Panc1 (cell line): ENCODE measurements around the gene GTF2F1. TPM values are rescaled to one million over a fixed set of nuclear protein-coding genes. Genes with fewer than 3 reads are reported as not detected.

Experiments used
- ATAC-seq: fragments of 200-7000 bp; cut with Tn5 transposase; 2 replicates; pipeline ENCODE4 v1.9.1; 2020; ENCODE audit warnings: mild to moderate bottlenecking, moderate library complexity
- BruUV-seq: library from RNA; stranded (reverse); fragments of 400-500 nt; replicated peaks from 2 replicates; lab custom pipeline; 2021; lab: Mats Ljungman, UMichigan
- CTCF ChIA-PET: fragments of 300-600 bp; sonication (Branson Sonifier 250); formaldehyde crosslinking; loops from one replicate; lab custom pipeline; 2022; ENCODE audit warnings: antibody characterized with exemption; lab: Charles Lee
- POLR2A ChIA-PET: fragments of 300-600 bp; sonication (Branson Sonifier 250); formaldehyde crosslinking; loops from one replicate; lab custom pipeline; 2022; ENCODE audit warnings: antibody characterized with exemption; lab: Charles Lee
- DNase-seq: peaks from one replicate; pipeline ENCODE4 v3.0.0-alpha.2; 2010; ENCODE audit warnings: low read depth, low spot score
- H3K27ac ChIP-seq: 2 replicates; pipeline ENCODE4 v1.5.1; 2011; ENCODE audit warnings: mild to moderate bottlenecking, low read length, inconsistent platforms
- H3K27me3 ChIP-seq: fragments of 200-500 bp; sonication (Bioruptor generic); 2 replicates; pipeline ENCODE4 v1.6.0; 2014; ENCODE audit warnings: low read length, inconsistent platforms; ENCODE audit not compliant: control insufficient read depth, insufficient read depth
- H3K36me3 ChIP-seq: fragments of 200-500 bp; sonication (Bioruptor generic); 2 replicates; pipeline ENCODE4 v1.5.1; 2014; ENCODE audit warnings: inconsistent platforms, mild to moderate bottlenecking, low read length, moderate library complexity; ENCODE audit not compliant: control insufficient read depth, insufficient read depth
- H3K4me1 ChIP-seq: 2 replicates; pipeline ENCODE4 v1.5.1; 2011; ENCODE audit warnings: inconsistent platforms, mild to moderate bottlenecking, low read length, moderate library complexity; ENCODE audit not compliant: control insufficient read depth, insufficient read depth
- H3K4me3 ChIP-seq, 2 experiments: 2 replicates each; pipeline ENCODE4 v1.5.1; 2011 to 2012; ENCODE audit warnings: low read depth in 2 of 2, low read length in 2 of 2, mild to moderate bottlenecking in 2 of 2, inconsistent platforms in 1 of 2, moderate library complexity in 1 of 2
- H3K9me3 ChIP-seq: fragments of 200-500 bp; sonication (Bioruptor generic); 2 replicates; pipeline ENCODE4 v1.5.1; 2014; ENCODE audit warnings: low read depth, mild to moderate bottlenecking, inconsistent platforms, low read length, moderate library complexity; ENCODE audit not compliant: control insufficient read depth, insufficient read depth
- POLR2AphosphoS5 ChIP-seq: IDR thresholded peaks from 2 replicates; pipeline ENCODE4 v1.6.1; 2012; ENCODE audit warnings: mild to moderate bottlenecking, low read depth, low read length, moderate library complexity
- REST ChIP-seq, 2 experiments: IDR thresholded peaks; 2 replicates each; pipeline ENCODE4 v1.6.1; 2011 to 2012; ENCODE audit warnings: low read depth in 2 of 2, control low read depth in 1 of 2, low read length in 1 of 2, mild to moderate bottlenecking in 1 of 2, moderate library complexity in 1 of 2; ENCODE audit not compliant: insufficient read depth in 1 of 2
- SIN3A ChIP-seq: IDR thresholded peaks from 2 replicates; pipeline ENCODE4 v1.6.1; 2012; ENCODE audit warnings: low read depth, mild to moderate bottlenecking, low read length, moderate library complexity, borderline replicate concordance; ENCODE audit not compliant: insufficient read depth
- TCF7L2 ChIP-seq: IDR thresholded peaks from 2 replicates; pipeline ENCODE4 v1.6.1; 2011; ENCODE audit warnings: mild to moderate bottlenecking, low read depth, low read length, inconsistent platforms
- in situ Hi-C: cut with HindIII; loops from 2 replicates; pipeline ENCODE4 v1.10.0; 2016; ENCODE audit warnings: low sequenced_read_pairs, low pct_unique_long_range_greater_than_20kb
- intact Hi-C: fragments of 100-400 bp; cut with micrococcal nuclease; formaldehyde crosslinking; loops from one replicate; pipeline ENCODE4 v1.10.0; 2022; ENCODE audit not compliant: unreplicated experiment
- total RNA-seq: library from RNA; stranded (reverse); gene quantifications from one replicate; pipeline ENCODE4 v1.2.1, GENCODE V29; 2021; ENCODE audit not compliant: unreplicated experiment
- TF ChIP-seq, protein P1 (sequence below): fragments of 450-650 bp; IDR thresholded peaks from 2 replicates; pipeline ENCODE4 v1.5.1; 2017; ENCODE audit warnings: mild to moderate bottlenecking

GTF2F1 gene
- total RNA-seq, 1 experiment from 2014 or later, result 61.1 TPM

GRCh38 chr19:6379744-6380143, 13.2 kb downstream of the GTF2F1 start:
- TF ChIP-seq REST (IDR thresholded peaks at IDR 0.05; ENCODE audit: insufficient read depth in 1 of 2, low read depth in 2 of 2, low read length in 1 of 2) (no peak), POLR2AphosphoS5 (no peak), TCF7L2 (no peak)
- intact Hi-C loops, result no loop called here
- Histone ChIP-seq H3K4me3 (no peak overlapping the region), H3K27me3 (no peaks in the 10 kb centered on the region), H3K36me3 (no peaks in the 10 kb centered on the region), H3K27ac (no peak overlapping the region), H3K9me3 (no peaks in the 10 kb centered on the region), H3K4me1 (peaks cover 2% of the 10 kb centered on the region; the same call in 1 of the 2 replicates)
- ChIA-PET POLR2A (no interaction called here), CTCF (no interaction called here)
- DNase-seq (no peak), ATAC-seq (no peak)
- no TSS peak for BruUV-seq
- in situ Hi-C loops, result no loop called here

GRCh38 chr19:6378486-6378885, 14.5 kb downstream of the GTF2F1 start:
- POLR2A ChIA-PET, result interaction anchor here (0.6 to 0.7 kb wide), 2 partner anchors 45 to 110 kb away, joined by 3 read pairs; no protein-coding TSS in a partner anchor

More at GRCh38 chr19:6378486-6378885, 14.5 kb downstream of the GTF2F1 start:
- H3K36me3 ChIP-seq, result no peaks in the 10 kb centered on the region
- in situ Hi-C loops, result no loop called here
- BruUV-seq, result no TSS peak
- no peak overlapping the region for H3K4me3 ChIP-seq
- no peaks in the 10 kb centered on the region for H3K9me3 ChIP-seq
- H3K27me3 ChIP-seq, result no peaks in the 10 kb centered on the region
- CTCF ChIA-PET, result no interaction called here
- no peak for TF ChIP-seq POLR2AphosphoS5
- TF ChIP-seq, protein P1, sequence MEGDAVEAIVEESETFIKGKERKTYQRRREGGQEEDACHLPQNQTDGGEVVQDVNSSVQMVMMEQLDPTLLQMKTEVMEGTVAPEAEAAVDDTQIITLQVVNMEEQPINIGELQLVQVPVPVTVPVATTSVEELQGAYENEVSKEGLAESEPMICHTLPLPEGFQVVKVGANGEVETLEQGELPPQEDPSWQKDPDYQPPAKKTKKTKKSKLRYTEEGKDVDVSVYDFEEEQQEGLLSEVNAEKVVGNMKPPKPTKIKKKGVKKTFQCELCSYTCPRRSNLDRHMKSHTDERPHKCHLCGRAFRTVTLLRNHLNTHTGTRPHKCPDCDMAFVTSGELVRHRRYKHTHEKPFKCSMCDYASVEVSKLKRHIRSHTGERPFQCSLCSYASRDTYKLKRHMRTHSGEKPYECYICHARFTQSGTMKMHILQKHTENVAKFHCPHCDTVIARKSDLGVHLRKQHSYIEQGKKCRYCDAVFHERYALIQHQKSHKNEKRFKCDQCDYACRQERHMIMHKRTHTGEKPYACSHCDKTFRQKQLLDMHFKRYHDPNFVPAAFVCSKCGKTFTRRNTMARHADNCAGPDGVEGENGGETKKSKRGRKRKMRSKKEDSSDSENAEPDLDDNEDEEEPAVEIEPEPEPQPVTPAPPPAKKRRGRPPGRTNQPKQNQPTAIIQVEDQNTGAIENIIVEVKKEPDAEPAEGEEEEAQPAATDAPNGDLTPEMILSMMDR, result no peak
- no peak for TF ChIP-seq REST (IDR thresholded peaks at IDR 0.05; ENCODE audit: insufficient read depth in 1 of 2, low read depth in 2 of 2, low read length in 1 of 2)
- TF ChIP-seq TCF7L2, result no peak
- TF ChIP-seq SIN3A, result no peak
- intact Hi-C loops, result no loop called here
- H3K27ac ChIP-seq, result no peak overlapping the region
- DNase-seq (no peak), ATAC-seq (no peak)
- H3K4me1 ChIP-seq, result peaks cover 2% of the 10 kb centered on the region
